ENCODE results near the gene FASN. TPM values are rescaled to one million over a fixed set of nuclear protein-coding genes. Genes with fewer than 3 reads are reported as not detected.
A peak's percentile ranks its signal among the peaks of the same experiment; 100 is the strongest.

Gene FASN
- total and polyA plus RNA-seq, 2 of the 13 experiments (the other 11 are each of a cell fraction or from before 2014, with no cell fraction given): 51.7 to 101 TPM

DNA sequence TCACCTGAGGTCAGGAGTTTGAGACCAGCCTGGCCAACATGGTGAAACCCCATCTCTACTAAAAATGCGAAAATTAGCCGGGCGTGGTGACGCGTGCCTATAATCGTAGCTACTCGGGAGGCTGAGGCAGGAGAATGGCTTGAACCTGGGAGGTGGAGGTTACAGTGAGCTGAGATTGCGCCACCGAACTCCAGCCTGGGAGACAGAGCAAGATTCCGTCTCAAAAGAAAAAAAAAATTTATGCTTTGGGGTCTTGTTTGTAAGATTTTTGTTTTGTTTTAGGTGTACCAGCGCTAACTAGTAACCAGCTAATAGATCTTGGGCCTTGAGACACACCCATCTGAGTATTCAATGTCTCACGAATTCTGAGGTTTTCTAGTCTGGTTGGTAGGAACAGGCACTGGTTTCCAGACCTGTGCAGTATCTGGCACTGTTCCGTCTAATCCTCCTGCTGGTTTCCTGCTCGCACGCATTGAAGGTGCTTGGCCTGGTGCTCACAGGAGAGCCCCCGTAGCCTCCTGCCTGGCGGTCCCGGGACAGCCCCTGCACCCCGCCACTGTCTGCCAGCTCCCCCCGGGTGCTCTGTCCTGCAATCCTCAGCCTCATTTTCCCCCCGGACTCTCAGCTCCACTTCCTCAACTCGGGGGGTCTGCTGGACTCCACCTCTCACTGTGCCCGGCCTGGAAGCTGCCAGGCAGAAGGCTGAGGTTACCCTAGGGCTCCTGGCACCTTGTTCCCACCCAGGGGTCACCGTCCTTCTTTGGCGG lies 21.8 kb downstream of the FASN start (continued):
- TF ChIP-seq, protein P1, sequence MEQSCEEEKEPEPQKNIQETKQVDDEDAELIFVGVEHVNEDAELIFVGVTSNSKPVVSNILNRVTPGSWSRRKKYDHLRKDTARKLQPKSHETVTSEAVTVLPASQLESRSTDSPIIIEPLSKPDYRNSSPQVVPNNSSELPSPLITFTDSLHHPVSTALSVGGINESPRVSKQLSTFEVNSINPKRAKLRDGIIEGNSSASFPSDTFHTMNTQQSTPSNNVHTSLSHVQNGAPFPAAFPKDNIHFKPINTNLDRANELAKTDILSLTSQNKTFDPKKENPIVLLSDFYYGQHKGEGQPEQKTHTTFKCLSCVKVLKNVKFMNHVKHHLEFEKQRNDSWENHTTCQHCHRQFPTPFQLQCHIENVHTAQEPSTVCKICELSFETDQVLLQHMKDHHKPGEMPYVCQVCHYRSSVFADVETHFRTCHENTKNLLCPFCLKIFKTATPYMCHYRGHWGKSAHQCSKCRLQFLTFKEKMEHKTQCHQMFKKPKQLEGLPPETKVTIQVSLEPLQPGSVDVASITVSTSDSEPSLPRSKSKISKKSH (CRISPR knock-in tag; IDR thresholded peaks at IDR 0.05; ENCODE audit: borderline replicate concordance): no peak
- TF ChIP-seq YY1 (IDR thresholded peaks at IDR 0.05; ENCODE audit: insufficient read depth, insufficient replicate concordance, low read depth, low read length) (no peak), U2AF2 (IDR thresholded peaks at IDR 0.05; ENCODE audit: low read depth, low read length) (no peak), ZNF878 (CRISPR knock-in tag; IDR thresholded peaks at IDR 0.05) (no peak), RNF2 (conservative IDR thresholded peaks at IDR 0.05; ENCODE audit: low read depth) (no peak), RBM39 (IDR thresholded peaks at IDR 0.05; ENCODE audit: low read depth, low read length, poor library complexity, severe bottlenecking) (no peak), HDAC1 (CRISPR knock-in tag; IDR thresholded peaks at IDR 0.05) (no peak), ZNF292 (CRISPR knock-in tag; IDR thresholded peaks at IDR 0.05; ENCODE audit: borderline replicate concordance, low read depth) (no peak), CHD2 (IDR thresholded peaks at IDR 0.05; ENCODE audit: low read depth, low read length) (no peak), ZNF816 (CRISPR knock-in tag; IDR thresholded peaks at IDR 0.05; ENCODE audit: borderline replicate concordance) (no peak), TEAD3 (CRISPR knock-in tag; optimal IDR thresholded peaks at IDR 0.05; ENCODE audit: borderline replicate concordance) (no peak), ELF1 (CRISPR knock-in tag; IDR thresholded peaks at IDR 0.05) (no peak), ZNF501 (CRISPR knock-in tag; IDR thresholded peaks at IDR 0.05) (0 out of 2 replicates have a peak, but pooled peaks have one; percentile 50), ZNF530 (CRISPR knock-in tag; IDR thresholded peaks at IDR 0.05; ENCODE audit: low read depth) (no peak), JUN (CRISPR knock-in tag; IDR thresholded peaks at IDR 0.05) (no peak), REL (CRISPR knock-in tag; conservative IDR thresholded peaks at IDR 0.05) (no peak; the same call in 1 of the 2 replicates), MZF1 (CRISPR knock-in tag; IDR thresholded peaks at IDR 0.05; ENCODE audit: borderline replicate concordance) (no peak), ZNF772 (CRISPR knock-in tag; IDR thresholded peaks at IDR 0.05) (no peak), GPN1 (CRISPR knock-in tag; IDR thresholded peaks at IDR 0.05; ENCODE audit: borderline replicate concordance) (no peak)
- TF ChIP-seq, protein P2, sequence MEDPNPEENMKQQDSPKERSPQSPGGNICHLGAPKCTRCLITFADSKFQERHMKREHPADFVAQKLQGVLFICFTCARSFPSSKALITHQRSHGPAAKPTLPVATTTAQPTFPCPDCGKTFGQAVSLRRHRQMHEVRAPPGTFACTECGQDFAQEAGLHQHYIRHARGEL (CRISPR knock-in tag; IDR thresholded peaks at IDR 0.05): no peak
- TF ChIP-seq, protein P3, sequence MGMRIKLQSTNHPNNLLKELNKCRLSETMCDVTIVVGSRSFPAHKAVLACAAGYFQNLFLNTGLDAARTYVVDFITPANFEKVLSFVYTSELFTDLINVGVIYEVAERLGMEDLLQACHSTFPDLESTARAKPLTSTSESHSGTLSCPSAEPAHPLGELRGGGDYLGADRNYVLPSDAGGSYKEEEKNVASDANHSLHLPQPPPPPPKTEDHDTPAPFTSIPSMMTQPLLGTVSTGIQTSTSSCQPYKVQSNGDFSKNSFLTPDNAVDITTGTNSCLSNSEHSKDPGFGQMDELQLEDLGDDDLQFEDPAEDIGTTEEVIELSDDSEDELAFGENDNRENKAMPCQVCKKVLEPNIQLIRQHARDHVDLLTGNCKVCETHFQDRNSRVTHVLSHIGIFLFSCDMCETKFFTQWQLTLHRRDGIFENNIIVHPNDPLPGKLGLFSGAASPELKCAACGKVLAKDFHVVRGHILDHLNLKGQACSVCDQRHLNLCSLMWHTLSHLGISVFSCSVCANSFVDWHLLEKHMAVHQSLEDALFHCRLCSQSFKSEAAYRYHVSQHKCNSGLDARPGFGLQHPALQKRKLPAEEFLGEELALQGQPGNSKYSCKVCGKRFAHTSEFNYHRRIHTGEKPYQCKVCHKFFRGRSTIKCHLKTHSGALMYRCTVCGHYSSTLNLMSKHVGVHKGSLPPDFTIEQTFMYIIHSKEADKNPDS (CRISPR knock-in tag; IDR thresholded peaks at IDR 0.05): no peak
- TF ChIP-seq, protein P4, sequence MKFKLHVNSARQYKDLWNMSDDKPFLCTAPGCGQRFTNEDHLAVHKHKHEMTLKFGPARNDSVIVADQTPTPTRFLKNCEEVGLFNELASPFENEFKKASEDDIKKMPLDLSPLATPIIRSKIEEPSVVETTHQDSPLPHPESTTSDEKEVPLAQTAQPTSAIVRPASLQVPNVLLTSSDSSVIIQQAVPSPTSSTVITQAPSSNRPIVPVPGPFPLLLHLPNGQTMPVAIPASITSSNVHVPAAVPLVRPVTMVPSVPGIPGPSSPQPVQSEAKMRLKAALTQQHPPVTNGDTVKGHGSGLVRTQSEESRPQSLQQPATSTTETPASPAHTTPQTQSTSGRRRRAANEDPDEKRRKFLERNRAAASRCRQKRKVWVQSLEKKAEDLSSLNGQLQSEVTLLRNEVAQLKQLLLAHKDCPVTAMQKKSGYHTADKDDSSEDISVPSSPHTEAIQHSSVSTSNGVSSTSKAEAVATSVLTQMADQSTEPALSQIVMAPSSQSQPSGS (CRISPR knock-in tag; IDR thresholded peaks at IDR 0.05): no peak
- TF ChIP-seq, protein P5, sequence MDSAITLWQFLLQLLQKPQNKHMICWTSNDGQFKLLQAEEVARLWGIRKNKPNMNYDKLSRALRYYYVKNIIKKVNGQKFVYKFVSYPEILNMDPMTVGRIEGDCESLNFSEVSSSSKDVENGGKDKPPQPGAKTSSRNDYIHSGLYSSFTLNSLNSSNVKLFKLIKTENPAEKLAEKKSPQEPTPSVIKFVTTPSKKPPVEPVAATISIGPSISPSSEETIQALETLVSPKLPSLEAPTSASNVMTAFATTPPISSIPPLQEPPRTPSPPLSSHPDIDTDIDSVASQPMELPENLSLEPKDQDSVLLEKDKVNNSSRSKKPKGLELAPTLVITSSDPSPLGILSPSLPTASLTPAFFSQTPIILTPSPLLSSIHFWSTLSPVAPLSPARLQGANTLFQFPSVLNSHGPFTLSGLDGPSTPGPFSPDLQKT (CRISPR knock-in tag; IDR thresholded peaks at IDR 0.05; ENCODE audit: borderline replicate concordance): no peak

Measured in HepG2 (cell line).